KOPT-K1 (cell line): ENCODE data around the gene PIAS1.
"Not testable (repeated sequence)": the region's sequence is repeated elsewhere in the genome, so short reads cannot be mapped to it uniquely, and the experiment has no call there.

ENCODE experiments used
- H3K27ac ChIP-seq: fragments of 200-600 bp; sonication (generic); 2 replicates; pipeline ENCODE4 v1.5.1; 2016; ENCODE audit warnings: antibody characterized with exemption, mild to moderate bottlenecking, low read depth, low read length; ENCODE audit not compliant: poor library complexity, severe bottlenecking
- H3K36me3 ChIP-seq: fragments of 200-600 bp; sonication (generic); 2 replicates; pipeline ENCODE4 v1.5.1; 2017; ENCODE audit warnings: antibody characterized with exemption, mild to moderate bottlenecking, low read length, moderate library complexity; ENCODE audit not compliant: insufficient read depth
- H3K9me3 ChIP-seq: fragments of 200-600 bp; sonication (generic); 2 replicates; pipeline ENCODE4 v1.5.1; 2017; ENCODE audit warnings: antibody characterized with exemption, low read length, mild to moderate bottlenecking; ENCODE audit not compliant: insufficient read depth, poor library complexity, severe bottlenecking

The PIAS1 gene

DNA sequence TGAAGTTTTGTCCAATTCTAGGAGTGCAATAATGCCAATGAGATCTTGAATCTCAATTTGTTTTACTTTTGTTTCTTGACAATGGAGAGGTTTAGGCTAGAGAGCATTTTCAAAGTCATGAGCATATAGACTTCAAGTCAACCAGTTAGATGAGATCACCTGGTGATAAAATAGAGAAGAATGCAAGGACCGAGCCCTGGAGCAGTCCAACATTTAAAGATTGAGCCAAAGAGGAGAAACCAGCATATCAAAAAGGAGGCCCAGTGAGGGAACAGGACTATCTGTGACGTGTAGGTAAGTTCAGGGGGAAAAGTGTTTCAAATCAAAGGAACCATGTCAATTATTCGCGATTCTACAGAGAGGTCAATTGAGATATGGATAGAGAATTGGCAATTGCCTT lies 1.7 kb upstream of the PIAS1 start:
- Histone ChIP-seq H3K36me3 (no peaks in the 10 kb centered on the region), H3K9me3 (no peaks in the 10 kb centered on the region), H3K27ac (no peak overlapping the region)

DNA sequence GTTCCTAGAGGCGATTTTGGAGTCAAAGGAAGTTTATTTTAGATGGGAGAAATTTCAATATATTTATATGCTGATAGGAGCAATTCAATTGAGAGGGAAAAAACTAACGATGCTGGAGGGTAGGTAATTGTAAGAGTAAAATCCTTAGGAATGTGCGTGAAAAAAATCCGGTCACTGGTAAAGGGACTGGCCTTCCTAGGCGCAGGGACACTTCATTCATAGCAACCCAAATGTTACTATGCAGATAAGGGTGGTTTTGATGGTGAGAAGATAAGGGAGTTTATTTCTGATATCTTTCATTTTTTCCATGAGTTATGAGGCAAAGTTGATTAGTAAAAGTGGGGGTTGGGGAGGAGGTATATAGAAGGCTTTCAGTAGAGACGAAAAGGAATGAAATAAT lies 1.1 kb upstream of the PIAS1 start:
- H3K27ac ChIP-seq = no peak overlapping the region

DNA sequence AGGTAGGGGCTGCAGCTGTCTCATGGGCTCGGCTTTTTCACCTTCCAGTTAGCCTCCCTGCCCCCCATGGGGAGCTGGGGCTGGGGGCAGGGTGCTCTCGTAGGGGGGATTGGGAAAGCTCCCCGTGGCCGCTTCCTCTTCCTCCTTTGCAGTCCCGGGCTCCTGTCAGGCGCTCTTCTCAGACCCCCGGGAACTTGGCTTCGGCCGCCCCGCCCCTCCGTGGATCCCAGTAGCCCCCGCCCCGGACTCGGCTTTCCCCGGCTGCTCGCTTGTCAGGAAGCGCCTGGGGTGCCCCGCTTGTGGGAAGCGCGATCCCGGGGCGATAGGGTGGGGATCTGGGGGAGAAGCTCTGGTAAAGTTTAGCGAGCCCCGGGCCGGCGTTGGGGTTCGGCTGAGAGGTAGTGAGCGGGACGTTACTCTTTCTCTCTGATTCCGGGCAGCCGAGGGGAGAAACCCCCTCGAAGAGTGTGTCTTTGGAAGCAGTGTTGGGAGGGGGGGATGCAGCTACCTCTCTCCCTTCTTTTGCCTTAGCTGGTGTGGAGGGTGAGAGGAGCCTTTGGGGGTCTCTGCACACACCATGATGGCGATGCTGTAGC lies 611 bp downstream of the PIAS1 start:
- Histone ChIP-seq H3K27ac (peak overlapping the region; percentile 83), H3K36me3 (0 out of 2 replicates have a peak, but pooled peaks cover 3% of the 10 kb centered on the region), H3K9me3 (no peaks in the 10 kb centered on the region)

More for the DNA sequence above, 1.1 kb upstream of the PIAS1 start:
- no peaks in the 10 kb centered on the region for H3K36me3 ChIP-seq
- H3K9me3 ChIP-seq = no peaks in the 10 kb centered on the region

DNA sequence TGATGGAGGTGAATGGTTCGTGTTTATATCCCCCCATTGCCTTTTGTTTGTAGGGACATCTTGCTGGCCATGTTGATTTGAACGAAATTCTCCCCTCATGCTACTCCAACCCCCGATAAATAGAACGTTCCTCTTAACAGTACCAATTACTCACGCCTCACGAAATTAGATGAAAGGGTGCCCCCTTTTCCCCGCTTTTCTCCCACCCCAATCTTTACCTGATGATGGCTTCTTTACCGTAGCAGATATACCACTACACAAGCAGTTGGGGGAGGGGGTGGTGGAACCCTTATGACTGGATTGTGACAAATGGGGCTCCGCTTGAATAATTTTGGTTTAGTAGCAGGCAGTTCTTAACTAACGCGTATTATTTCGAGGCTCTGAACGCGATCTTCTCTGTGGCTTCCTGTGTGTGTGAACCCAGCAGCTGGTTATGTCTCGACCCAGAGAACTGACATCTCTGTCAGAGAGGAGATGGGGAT lies 1.1 kb downstream of the PIAS1 start:
- H3K9me3 ChIP-seq = no peaks in the 10 kb centered on the region
- H3K27ac ChIP-seq = peak overlapping the region; percentile 83
- H3K36me3 ChIP-seq = 0 out of 2 replicates have a peak, but pooled peaks cover 3% of the 10 kb centered on the region

DNA sequence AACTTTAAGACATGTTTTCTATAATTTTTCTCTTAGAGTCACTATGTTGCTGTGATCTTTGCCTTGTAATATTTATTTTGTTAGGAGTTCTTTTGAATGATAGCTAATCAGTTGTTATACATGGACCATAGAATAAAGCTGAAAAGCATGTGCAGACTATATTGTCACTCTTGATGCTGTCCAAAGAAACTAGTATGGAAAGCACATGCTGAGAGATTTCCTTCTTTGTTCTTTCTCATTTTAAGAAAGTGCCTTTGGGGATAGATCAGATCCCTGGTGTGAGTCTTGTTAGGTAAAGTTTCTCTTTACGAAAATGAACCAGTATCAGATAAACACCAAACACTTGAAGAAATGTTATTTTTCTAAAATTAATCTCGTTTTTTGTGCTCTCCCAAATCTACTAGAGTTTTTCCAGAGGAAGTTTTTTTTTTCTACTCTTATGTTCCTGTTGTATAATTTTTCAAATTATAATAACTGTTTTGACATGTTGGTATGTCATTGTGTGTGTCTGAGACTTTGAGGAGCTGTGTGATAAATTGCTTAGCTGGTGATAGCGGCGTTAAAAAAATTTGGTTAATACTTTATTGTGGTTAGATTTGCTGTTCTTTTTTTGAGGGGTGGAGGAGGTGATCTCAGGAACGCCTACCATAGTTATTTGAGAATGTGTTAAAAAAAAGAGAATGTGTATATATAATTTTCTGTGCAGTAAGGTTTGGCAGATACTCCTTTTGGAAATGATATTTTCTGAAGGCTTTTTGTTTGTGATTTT lies 2.2 kb downstream of the PIAS1 start:
- Histone ChIP-seq H3K27ac (no peak overlapping the region), H3K36me3 (0 out of 2 replicates have a peak, but pooled peaks cover 5% of the 10 kb centered on the region), H3K9me3 (no peaks in the 10 kb centered on the region)

DNA sequence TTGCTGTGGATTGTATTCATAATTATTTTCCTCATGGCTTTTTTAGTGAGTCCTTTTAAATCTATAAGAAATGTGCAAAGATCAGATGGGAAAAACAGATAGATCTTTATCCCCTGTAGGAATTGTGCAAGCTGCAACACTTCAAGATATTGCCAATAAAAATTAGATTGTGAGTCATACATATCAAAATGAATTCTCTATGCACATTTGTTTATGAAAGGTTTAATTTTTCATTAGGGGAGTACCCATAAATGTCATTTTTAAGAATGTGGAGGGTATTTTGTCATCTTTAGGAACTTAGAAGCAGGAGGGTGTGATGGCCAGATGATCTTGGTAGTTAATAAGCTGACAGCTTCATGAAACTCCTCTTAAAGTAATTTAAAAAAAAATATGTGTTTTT lies 2.9 kb downstream of the PIAS1 start:
- H3K27ac ChIP-seq = no peak overlapping the region
- 0 out of 2 replicates have a peak, but pooled peaks cover 9% of the 10 kb centered on the region for H3K36me3 ChIP-seq
- H3K9me3 ChIP-seq = no peaks in the 10 kb centered on the region

DNA sequence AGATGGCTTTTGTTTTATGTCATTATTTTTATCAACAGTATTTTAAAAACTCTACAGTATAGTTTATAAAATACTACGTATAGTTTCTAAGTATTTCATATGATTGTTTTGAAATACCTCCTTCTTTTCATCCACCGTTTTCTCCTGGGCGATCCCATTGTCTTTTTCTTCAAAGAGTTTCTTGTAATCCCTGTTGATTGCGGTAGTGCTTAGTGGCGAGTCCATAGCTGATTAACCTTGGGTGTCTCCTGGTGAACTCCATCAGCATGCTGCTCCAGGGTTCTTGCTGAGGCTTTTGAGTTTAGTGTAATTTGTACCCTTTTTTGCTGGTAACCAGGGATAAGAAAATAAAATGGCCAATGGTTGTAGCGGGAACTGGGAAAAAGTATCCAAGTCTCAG lies 3.6 kb downstream of the PIAS1 start:
- Histone ChIP-seq H3K9me3 (no peaks in the 10 kb centered on the region), H3K36me3 (0 out of 2 replicates have a peak, but pooled peaks cover 9% of the 10 kb centered on the region), H3K27ac (no peak overlapping the region)

DNA sequence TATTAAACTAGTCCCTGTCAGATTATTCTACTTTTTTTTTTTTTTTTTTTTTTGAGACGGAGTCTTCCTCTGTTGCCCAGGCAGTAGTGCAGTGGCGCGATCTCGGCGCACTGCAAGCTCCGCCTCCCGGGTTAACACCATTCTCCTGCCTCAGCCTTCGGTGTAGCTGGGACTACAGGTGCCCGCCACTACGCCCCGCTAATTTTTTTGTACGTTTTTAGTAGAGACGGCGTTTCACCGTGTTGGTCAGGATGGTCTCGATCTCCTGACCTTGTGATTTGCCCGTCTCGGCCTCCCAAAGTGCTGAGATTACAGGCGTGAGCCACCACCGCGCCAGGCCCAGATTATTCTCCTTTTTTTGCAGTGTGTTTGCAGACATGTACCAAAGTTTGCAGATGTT lies 4.9 kb downstream of the PIAS1 start:
- H3K36me3 ChIP-seq, H3K9me3 ChIP-seq, H3K27ac ChIP-seq: not testable (repeated sequence)

DNA sequence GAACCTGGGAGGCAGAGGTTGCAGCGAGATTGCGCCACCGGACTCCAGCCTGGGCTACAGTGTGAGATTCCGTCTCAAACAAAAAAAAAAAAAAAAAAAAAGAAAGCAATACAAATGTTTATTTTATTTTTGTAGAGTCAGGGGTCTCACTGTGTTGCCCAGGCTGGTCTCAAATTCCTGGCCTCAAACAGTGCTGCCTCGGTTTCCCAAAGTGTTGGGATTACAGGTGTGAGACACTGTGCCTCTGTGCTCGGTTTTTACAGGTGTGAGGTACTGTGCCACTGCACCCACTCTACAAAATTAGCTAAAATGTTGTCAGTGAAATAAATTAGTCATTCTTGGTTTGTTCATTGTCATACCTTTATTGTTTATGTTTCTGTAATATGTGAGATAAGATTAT lies 5.5 kb downstream of the PIAS1 start:
- Histone ChIP-seq H3K36me3 (0 out of 2 replicates have a peak, but pooled peaks cover 9% of the 10 kb centered on the region), H3K27ac (no peak overlapping the region), H3K9me3 (no peaks in the 10 kb centered on the region)

DNA sequence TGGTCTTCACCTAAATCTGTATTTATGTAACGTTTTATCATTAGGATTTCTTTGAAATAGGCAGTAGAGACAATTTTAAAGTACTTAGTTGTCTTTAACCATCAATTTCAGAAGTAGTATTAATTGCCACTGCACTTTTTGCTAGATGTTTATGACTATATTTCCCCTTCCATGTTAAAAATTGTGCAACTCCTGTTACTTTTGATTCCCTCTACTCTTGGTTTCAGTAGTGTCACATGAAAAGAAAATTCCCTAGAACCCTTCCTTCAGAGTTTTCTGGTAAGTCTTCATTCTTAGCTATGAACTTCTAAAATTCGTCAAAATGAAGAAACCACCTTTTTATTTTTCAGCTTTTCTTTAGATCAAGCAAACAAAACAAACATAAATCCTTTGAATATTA lies 7.1 kb downstream of the PIAS1 start:
- Histone ChIP-seq H3K9me3 (no peaks in the 10 kb centered on the region), H3K36me3 (peaks cover 9% of the 10 kb centered on the region; the same call in 1 of the 2 replicates), H3K27ac (no peak overlapping the region)

DNA sequence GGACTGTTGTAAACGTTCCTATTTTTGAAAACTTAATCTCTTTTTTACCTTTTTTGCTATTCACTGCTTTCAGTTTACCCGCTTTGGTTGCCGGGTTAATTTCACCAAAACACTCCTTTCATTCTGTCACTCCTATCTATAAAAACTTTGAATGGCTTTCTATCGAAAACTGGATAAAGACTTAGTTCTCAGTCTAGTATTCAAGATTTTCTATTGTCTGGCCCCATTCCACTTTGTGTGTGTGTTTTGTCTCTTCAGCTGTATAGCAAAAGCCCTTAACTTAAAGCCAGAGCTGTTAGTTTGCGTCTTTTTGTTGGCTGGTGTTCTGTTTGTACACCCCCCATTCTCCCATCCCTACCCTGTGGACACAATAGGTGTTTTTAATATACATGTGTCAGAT lies 7.5 kb downstream of the PIAS1 start:
- H3K27ac ChIP-seq = no peak overlapping the region
- H3K36me3 ChIP-seq = peaks cover 9% of the 10 kb centered on the region; the same call in 1 of the 2 replicates
- H3K9me3 ChIP-seq = no peaks in the 10 kb centered on the region

DNA sequence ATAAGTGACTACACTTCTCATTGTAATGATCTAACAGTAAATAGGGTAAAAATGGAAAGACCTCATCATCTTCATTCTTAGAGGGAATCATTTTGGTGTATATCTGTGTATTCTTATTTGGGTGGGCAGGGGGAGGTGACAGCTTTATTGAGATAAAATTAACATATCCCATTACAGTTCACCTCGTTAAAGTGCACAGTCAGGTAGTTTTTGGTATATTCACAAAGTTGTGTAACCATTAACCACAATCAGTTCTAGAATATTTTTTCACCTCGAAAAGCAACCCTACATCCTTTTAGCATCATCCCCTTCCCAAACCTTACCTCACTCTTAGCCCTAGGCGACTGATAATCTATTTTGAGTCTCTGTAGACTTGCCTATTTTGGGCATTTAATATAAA lies 8.1 kb downstream of the PIAS1 start:
- Histone ChIP-seq H3K27ac (no peak overlapping the region), H3K36me3 (peaks cover 15% of the 10 kb centered on the region; the same call in 1 of the 2 replicates), H3K9me3 (no peaks in the 10 kb centered on the region)

DNA sequence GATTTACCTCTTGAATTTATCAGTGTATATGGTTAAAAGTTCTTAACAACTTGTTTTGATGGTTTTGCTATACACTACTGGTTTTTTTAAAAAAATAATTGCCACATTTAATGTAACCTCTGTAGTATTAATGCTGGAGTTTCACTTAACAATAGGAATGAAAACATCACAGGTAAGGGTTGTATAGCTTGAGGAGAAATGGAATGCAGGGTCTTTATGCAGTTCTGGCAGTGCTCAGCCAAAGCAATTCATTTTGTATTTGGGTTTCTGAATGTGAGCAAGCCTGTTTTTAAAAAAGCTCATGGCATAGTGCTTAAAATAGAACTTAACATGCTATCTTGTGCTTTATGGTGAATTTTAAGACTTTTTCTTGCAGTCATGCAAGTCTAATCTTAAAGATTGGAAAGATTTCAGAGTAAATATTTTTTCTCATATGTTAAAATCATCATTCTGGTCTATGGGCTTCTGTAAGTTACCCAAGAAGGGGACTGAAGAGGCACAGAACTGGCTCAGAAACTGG lies 8.9 kb downstream of the PIAS1 start:
- Histone ChIP-seq H3K36me3 (peaks cover 15% of the 10 kb centered on the region; the same call in 1 of the 2 replicates), H3K27ac (no peak overlapping the region), H3K9me3 (no peaks in the 10 kb centered on the region)

DNA sequence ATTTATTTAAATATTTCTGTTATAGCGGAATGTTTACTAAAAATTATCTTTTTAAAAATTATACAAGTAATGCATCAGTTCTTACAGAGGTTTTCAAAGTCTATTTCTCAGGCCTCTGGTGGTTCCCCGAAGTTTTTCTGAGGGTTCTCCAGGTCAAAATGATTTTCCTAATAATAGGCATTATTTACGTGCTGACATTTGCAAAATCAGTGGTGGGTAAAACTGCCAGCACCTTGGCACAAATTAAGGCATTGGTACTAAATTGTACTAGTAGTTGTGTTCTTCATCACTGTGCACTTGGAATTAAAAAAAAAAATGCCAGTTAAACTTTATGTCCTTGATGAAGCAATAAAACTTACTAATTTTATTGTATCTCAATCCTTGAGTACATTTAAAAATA lies 9.5 kb downstream of the PIAS1 start:
- Histone ChIP-seq H3K36me3 (peaks cover 15% of the 10 kb centered on the region; the same call in 1 of the 2 replicates), H3K9me3 (no peaks in the 10 kb centered on the region), H3K27ac (no peak overlapping the region)

DNA sequence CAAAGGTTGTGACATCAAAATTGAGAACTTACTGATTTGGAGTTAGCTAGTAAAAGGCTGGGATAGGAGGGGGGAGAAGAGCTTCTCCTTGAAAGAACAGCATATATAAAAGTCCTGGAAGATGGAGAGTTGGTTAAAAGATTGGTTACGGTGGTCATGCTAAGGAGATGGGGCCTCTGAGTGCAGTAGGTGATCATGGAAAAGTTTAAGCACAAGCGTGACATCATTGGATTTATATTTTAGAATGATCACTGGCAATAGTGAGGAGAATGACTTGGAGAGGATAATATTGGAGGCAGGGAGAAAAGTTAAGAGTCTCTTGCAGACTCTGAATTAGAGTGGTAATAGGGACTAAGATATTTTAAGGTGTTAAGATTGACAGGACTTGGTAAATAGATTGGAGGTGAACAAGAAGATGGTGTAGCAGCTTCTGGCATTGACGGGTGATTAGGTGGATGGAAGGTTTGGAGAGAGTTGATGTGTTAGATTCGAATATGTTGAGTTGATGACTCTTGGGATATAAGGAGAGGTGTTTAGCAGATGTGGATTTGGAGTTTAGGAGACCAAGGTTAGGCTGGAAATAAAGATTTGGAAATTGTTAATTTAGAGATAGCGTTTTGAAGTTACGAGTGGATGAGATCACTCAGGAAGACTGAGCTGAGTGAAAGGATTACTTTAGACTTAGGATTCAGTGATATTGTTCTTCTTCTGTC lies 19.6 kb downstream of the PIAS1 start:
- no peaks in the 10 kb centered on the region for H3K9me3 ChIP-seq
- H3K36me3 ChIP-seq = no peaks in the 10 kb centered on the region
- no peak overlapping the region for H3K27ac ChIP-seq
